Body of pancreas (tissue), 4 donors: ENCODE results near the gene VPS33A.

Source experiments
- POLR2A ChIP-seq, 3 donors: fragments of 450-650 bp; IDR thresholded peaks; one replicate each; pipeline ENCODE4 v1.6.1; 2016; ENCODE audit warnings: antibody characterized with exemption in 3 of 3, mild to moderate bottlenecking in 2 of 3
- TF ChIP-seq, protein P1 (sequence below), 7 experiments: fragments of 450-650 bp in 4 of 7; fragments of 200-600 bp in 3 of 7; sonication (generic) in 3 of 7; IDR thresholded peaks; one replicate each; pipeline ENCODE4 v1.5.1; 2016 to 2019; ENCODE audit warnings: antibody characterized with exemption in 7 of 7

DNA sequence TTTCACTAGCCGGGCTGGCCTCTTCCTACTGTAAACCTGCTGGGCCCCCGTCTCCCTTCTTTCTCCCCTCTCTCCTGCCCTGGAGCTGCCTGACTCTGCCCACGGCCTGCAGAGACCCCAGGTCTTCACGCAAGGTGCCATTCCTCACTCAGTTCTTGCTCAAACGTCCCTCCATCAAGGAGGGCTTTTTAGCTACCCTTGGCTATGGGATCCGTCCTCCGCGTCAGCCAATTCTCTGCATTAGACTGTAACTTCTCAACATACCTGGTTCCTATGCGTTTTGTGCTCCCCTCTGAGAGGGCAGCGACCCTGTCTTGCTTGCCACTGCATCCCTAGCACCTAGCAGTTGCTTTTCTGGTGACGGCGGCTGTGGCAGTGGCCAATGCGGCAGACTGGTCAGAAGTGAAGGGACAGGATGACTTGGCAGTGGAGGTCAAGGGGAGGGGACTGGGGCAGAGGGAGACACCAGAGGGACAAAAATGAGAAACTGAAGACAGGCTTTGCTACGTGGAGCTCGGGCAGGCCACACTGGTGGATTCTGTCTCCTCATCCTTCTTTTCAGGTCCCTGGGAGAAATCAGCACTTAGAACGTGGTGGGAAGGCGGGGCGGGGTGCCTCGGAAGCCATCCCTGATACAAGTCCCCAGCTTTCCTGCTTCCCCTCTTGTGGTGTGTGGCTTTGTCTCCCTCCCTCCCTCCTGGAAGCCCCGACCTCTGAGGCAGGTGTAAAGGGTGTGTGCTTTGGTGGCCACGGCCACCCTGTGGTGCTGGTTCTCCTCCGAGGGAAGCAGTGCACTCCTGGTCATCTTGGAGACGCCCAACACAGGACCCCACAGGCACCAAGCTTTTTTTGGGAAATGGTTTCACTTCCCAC is 61.0 kb downstream of the VPS33A start:
- TF ChIP-seq, protein P1, sequence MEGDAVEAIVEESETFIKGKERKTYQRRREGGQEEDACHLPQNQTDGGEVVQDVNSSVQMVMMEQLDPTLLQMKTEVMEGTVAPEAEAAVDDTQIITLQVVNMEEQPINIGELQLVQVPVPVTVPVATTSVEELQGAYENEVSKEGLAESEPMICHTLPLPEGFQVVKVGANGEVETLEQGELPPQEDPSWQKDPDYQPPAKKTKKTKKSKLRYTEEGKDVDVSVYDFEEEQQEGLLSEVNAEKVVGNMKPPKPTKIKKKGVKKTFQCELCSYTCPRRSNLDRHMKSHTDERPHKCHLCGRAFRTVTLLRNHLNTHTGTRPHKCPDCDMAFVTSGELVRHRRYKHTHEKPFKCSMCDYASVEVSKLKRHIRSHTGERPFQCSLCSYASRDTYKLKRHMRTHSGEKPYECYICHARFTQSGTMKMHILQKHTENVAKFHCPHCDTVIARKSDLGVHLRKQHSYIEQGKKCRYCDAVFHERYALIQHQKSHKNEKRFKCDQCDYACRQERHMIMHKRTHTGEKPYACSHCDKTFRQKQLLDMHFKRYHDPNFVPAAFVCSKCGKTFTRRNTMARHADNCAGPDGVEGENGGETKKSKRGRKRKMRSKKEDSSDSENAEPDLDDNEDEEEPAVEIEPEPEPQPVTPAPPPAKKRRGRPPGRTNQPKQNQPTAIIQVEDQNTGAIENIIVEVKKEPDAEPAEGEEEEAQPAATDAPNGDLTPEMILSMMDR (IDR thresholded peaks at IDR 0.05), result no peak
- TF ChIP-seq POLR2A (IDR thresholded peaks at IDR 0.05), result no peak
